Stimulated activated CD4-positive, alpha-beta T cell treated with anti-CD3 and anti-CD28 coated beads, Interleukin-4, amount 100 ng/mL, for 24 hours (primary cell): ENCODE measurements around the gene RAB26.
A peak's percentile ranks its signal among the peaks of the same experiment; 100 is the strongest.

ENCODE experiments used
- DNase-seq: peaks from one replicate; pipeline ENCODE4 v3.0.0-alpha.2; 2020

The RAB26 gene

GRCh38 chr16:2180962-2181923 lies 32.8 kb downstream of the RAB26 start:
- DNase-seq: no peak

- DNase-seq: no peak
These were observed 33.5 kb downstream of the RAB26 start for GRCh38 chr16:2181952-2182351.

- no peak for DNase-seq
These were observed 35.2 kb downstream of the RAB26 start for GRCh38 chr16:2183671-2184070.

- DNase-seq: no peak
These were observed 35.9 kb downstream of the RAB26 start for GRCh38 chr16:2184346-2184745.

- no peak for DNase-seq
These were observed 36.5 kb downstream of the RAB26 start for GRCh38 chr16:2184962-2185361.

GRCh38 chr16:2186064-2186463 lies 37.6 kb downstream of the RAB26 start:
- DNase-seq: no peak

- DNase-seq: no peak
These were observed 38.1 kb downstream of the RAB26 start for GRCh38 chr16:2186505-2186904.

- DNase-seq: no peak
These were observed 38.8 kb downstream of the RAB26 start for GRCh38 chr16:2187212-2187611.

GRCh38 chr16:2188395-2188794 lies 40.0 kb downstream of the RAB26 start:
- no peak for DNase-seq

- DNase-seq: no peak
These were observed 40.9 kb downstream of the RAB26 start for GRCh38 chr16:2189252-2189893.

GRCh38 chr16:2190002-2190658 lies 41.7 kb downstream of the RAB26 start:
- no peak for DNase-seq

GRCh38 chr16:2190659-2191445 lies 42.4 kb downstream of the RAB26 start:
- DNase-seq: no peak

- no peak for DNase-seq
These were observed 43.0 kb downstream of the RAB26 start for GRCh38 chr16:2191446-2191706.

GRCh38 chr16:2194166-2194834 lies 45.9 kb downstream of the RAB26 start:
- no peak for DNase-seq

GRCh38 chr16:2194852-2195321 lies 46.5 kb downstream of the RAB26 start:
- peak; percentile 46 for DNase-seq

GRCh38 chr16:2195322-2196161 lies 47.1 kb downstream of the RAB26 start:
- DNase-seq: no peak

- DNase-seq: no peak
These were observed 47.9 kb downstream of the RAB26 start, which contains the start of gene CASKIN1 for GRCh38 chr16:2196162-2196980. TSS of gene CASKIN1 (minus strand) at chr16:2196605. CDS start at chr16:2196432, 173 bp downstream.

- no peak for DNase-seq
These were observed 48.6 kb downstream of the RAB26 start for GRCh38 chr16:2196981-2197511.

GRCh38 chr16:2197765-2198164 lies 49.3 kb downstream of the RAB26 start:
- no peak for DNase-seq

GRCh38 chr16:2198283-2198682 lies 49.9 kb downstream of the RAB26 start:
- DNase-seq: no peak
